ENCODE measurements around the gene ID4.

The ID4 gene

DNA sequence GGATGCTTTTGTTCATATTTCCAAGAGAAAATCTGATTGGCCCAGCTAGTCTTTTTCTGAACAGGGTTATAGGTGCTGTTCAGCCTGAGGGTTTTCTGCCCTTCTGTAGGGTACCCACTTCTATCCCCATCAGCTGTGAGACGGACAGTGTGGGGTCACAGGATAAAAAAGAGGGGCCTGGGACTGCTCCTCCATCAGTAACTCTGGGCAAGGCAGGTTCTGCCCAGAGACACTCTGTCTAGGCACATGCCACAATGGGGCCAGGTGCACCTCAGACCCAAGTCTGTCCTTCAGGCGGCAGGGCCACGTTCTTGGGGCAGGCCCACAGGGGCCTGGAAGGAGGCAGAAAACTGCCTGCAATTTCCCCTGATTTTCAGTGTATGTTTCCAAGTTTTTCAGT is 20.0 kb downstream of the ID4 start:
- Histone ChIP-seq H3K9ac (ENCODE audit: low read length in 2 of 2) (no peak overlapping the region), H3K27me3 (ENCODE audit: control insufficient read depth in 1 of 2, insufficient read depth in 2 of 2, low read length in 2 of 2) (no peaks in the 10 kb centered on the region), H3K9me3 (ENCODE audit: control insufficient read depth in 2 of 2, low read length in 2 of 2) (no peaks in the 10 kb centered on the region), H3K27ac (ENCODE audit: low read length) (no peak overlapping the region), H3K4me3 (ENCODE audit: low read length in 2 of 2) (no peak overlapping the region), H3K4me1 (ENCODE audit: control insufficient read depth, insufficient read depth, low read length) (no peaks in the 10 kb centered on the region), H3K36me3 (ENCODE audit: control insufficient read depth in 2 of 2, insufficient read depth in 2 of 2, low read length in 2 of 2) (no peaks in the 10 kb centered on the region)

DNA sequence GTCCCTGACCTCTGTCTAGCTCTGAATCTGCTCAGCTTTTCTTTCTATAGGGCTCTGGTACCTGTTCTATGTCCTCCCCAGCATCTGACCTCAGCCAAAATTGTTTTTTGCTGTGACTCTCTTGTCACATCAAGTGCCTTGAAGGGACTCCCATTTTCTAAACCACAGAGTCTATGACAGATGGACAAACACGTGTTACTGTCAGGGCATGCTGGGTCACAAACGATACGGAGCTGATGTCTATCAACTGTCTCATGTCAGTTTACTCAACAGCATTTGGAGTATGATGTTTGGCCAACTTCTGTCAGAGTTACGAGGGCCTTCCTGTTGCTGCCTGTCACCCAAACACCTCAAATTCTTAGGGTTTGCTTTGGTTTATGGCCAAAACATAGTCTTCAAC is 20.5 kb downstream of the ID4 start:
- no peak overlapping the region for H3K27ac ChIP-seq (ENCODE audit: low read length)
- H3K9ac ChIP-seq (ENCODE audit: low read length in 2 of 2): no peak overlapping the region

GRCh38 chr6:19860235-19860877 is 23.2 kb downstream of the ID4 start:
- Histone ChIP-seq H3K9me3 (ENCODE audit: control insufficient read depth in 2 of 2, low read length in 2 of 2) (no peaks in the 10 kb centered on the region), H3K4me1 (ENCODE audit: control insufficient read depth, insufficient read depth, low read length) (no peaks in the 10 kb centered on the region), H3K27me3 (ENCODE audit: control insufficient read depth in 1 of 2, insufficient read depth in 2 of 2, low read length in 2 of 2) (no peaks in the 10 kb centered on the region), H3K36me3 (ENCODE audit: control insufficient read depth in 2 of 2, insufficient read depth in 2 of 2, low read length in 2 of 2) (no peaks in the 10 kb centered on the region), H3K9ac (ENCODE audit: low read length in 2 of 2) (no peak overlapping the region), H3K4me3 (ENCODE audit: low read length in 2 of 2) (no peak overlapping the region), H3K27ac (ENCODE audit: low read length) (no peak overlapping the region)

More for the DNA sequence above, 20.5 kb downstream of the ID4 start:
- Histone ChIP-seq H3K9me3 (ENCODE audit: control insufficient read depth in 2 of 2, low read length in 2 of 2) (no peaks in the 10 kb centered on the region), H3K27me3 (ENCODE audit: control insufficient read depth in 1 of 2, insufficient read depth in 2 of 2, low read length in 2 of 2) (no peaks in the 10 kb centered on the region), H3K4me3 (ENCODE audit: low read length in 2 of 2) (no peak overlapping the region), H3K4me1 (ENCODE audit: control insufficient read depth, insufficient read depth, low read length) (no peaks in the 10 kb centered on the region), H3K36me3 (ENCODE audit: control insufficient read depth in 2 of 2, insufficient read depth in 2 of 2, low read length in 2 of 2) (no peaks in the 10 kb centered on the region)

DNA sequence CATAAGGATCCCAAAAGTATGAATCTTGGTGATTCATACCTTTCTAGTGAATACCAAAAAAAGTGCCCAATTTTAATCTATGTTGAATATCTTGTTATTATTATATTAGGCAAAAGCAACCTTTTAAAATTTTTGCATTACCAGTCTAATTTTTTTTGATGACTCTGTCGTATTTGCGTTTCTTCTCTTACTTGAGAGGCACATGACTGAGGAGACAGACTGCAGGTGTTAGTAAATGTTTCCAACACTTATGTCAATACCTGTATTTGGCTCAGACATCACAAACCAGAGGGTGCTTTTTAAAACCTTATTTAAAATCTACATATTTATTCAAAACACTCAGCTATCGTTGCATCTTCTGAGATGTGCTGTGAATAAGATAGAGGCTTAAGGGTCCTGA is 27.1 kb downstream of the ID4 start:
- H3K27me3 ChIP-seq (ENCODE audit: control insufficient read depth in 1 of 2, insufficient read depth in 2 of 2, low read length in 2 of 2): peaks cover 2 to 3% of the 10 kb centered on the region in 2 donors
- H3K4me1 ChIP-seq (ENCODE audit: control insufficient read depth, insufficient read depth, low read length): no peaks in the 10 kb centered on the region
- H3K36me3 ChIP-seq (ENCODE audit: control insufficient read depth in 2 of 2, insufficient read depth in 2 of 2, low read length in 2 of 2): no peaks in the 10 kb centered on the region
- no peak overlapping the region for H3K4me3 ChIP-seq (ENCODE audit: low read length in 2 of 2)
- no peak overlapping the region for H3K9ac ChIP-seq (ENCODE audit: low read length in 2 of 2)
- H3K9me3 ChIP-seq (ENCODE audit: control insufficient read depth in 2 of 2, low read length in 2 of 2): no peaks in the 10 kb centered on the region
- H3K27ac ChIP-seq (ENCODE audit: low read length): no peak overlapping the region

- Histone ChIP-seq H3K27ac (ENCODE audit: low read length) (no peak overlapping the region), H3K27me3 (ENCODE audit: control insufficient read depth in 1 of 2, insufficient read depth in 2 of 2, low read length in 2 of 2) (peaks cover 2 to 3% of the 10 kb centered on the region in 2 donors), H3K36me3 (ENCODE audit: control insufficient read depth in 2 of 2, insufficient read depth in 2 of 2, low read length in 2 of 2) (no peaks in the 10 kb centered on the region), H3K9ac (ENCODE audit: low read length in 2 of 2) (no peak overlapping the region), H3K9me3 (ENCODE audit: control insufficient read depth in 2 of 2, low read length in 2 of 2) (no peaks in the 10 kb centered on the region), H3K4me1 (ENCODE audit: control insufficient read depth, insufficient read depth, low read length) (no peaks in the 10 kb centered on the region), H3K4me3 (ENCODE audit: low read length in 2 of 2) (no peak overlapping the region)
Observed at GRCh38 chr6:19865178-19865577, 28.0 kb downstream of the ID4 start.

DNA sequence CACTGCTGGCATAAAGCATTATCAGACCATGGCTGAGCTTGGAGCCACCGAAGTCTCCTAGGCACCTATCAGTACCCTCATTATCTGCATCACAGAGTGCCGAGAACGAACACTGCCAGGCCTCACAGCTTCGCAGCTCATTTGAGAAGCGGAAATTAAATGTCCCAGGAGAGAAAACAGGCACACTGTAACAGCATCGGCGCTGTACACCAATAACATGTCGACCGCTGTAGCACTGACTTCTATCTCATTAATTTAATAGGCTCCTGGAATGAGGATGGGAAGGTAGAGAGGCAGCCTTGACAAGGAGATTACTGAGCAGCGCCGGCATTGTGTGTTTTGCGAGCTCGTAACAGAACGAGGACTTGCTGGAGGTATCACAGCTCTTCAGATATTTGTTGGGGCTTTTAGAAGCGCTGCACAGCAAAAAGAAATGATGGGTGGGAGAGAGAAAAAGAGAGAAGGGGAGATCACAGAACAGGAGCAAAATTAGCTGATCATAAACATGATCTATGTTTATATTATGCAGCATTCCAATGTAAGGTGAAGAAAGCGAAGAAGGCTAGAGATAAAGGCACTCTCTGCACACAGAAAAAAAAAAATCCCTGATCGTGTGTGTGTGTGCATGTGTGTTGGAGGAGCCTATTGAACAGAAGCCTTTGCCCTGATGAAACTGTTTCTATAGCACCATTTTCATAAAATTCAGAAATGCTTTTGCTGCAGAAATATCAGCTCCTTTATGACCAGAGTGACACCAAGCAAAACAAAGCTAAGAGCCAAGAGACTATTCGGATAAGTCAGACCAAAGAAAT is 29.2 kb downstream of the ID4 start:
- H3K4me1 ChIP-seq (ENCODE audit: control insufficient read depth, insufficient read depth, low read length): no peaks in the 10 kb centered on the region
- no peak overlapping the region for H3K4me3 ChIP-seq (ENCODE audit: low read length in 2 of 2)
- H3K36me3 ChIP-seq (ENCODE audit: control insufficient read depth in 2 of 2, insufficient read depth in 2 of 2, low read length in 2 of 2): no peaks in the 10 kb centered on the region
- no peak overlapping the region for H3K27ac ChIP-seq (ENCODE audit: low read length)
- peaks cover 2 to 3% of the 10 kb centered on the region in 2 donors for H3K27me3 ChIP-seq (ENCODE audit: control insufficient read depth in 1 of 2, insufficient read depth in 2 of 2, low read length in 2 of 2)
- no peaks in the 10 kb centered on the region for H3K9me3 ChIP-seq (ENCODE audit: control insufficient read depth in 2 of 2, low read length in 2 of 2)
- no peak overlapping the region for H3K9ac ChIP-seq (ENCODE audit: low read length in 2 of 2)

GRCh38 chr6:19866985-19867627 is 29.9 kb downstream of the ID4 start:
- no peaks in the 10 kb centered on the region for H3K4me1 ChIP-seq (ENCODE audit: control insufficient read depth, insufficient read depth, low read length)
- H3K27ac ChIP-seq (ENCODE audit: low read length): no peak overlapping the region
- H3K27me3 ChIP-seq (ENCODE audit: control insufficient read depth in 1 of 2, insufficient read depth in 2 of 2, low read length in 2 of 2): peaks cover 2 to 3% of the 10 kb centered on the region in 2 donors
- H3K9ac ChIP-seq (ENCODE audit: low read length in 2 of 2): no peak overlapping the region
- no peaks in the 10 kb centered on the region for H3K9me3 ChIP-seq (ENCODE audit: control insufficient read depth in 2 of 2, low read length in 2 of 2)
- no peaks in the 10 kb centered on the region for H3K36me3 ChIP-seq (ENCODE audit: control insufficient read depth in 2 of 2, insufficient read depth in 2 of 2, low read length in 2 of 2)
- no peak overlapping the region for H3K4me3 ChIP-seq (ENCODE audit: low read length in 2 of 2)

GRCh38 chr6:19869464-19869863 is 32.3 kb downstream of the ID4 start:
- H3K9ac ChIP-seq (ENCODE audit: low read length in 2 of 2): no peak overlapping the region
- H3K4me3 ChIP-seq (ENCODE audit: low read length in 2 of 2): no peak overlapping the region
- peaks cover 2 to 3% of the 10 kb centered on the region in 2 donors for H3K27me3 ChIP-seq (ENCODE audit: control insufficient read depth in 1 of 2, insufficient read depth in 2 of 2, low read length in 2 of 2)
- no peak overlapping the region for H3K27ac ChIP-seq (ENCODE audit: low read length)
- no peaks in the 10 kb centered on the region for H3K4me1 ChIP-seq (ENCODE audit: control insufficient read depth, insufficient read depth, low read length)
- H3K36me3 ChIP-seq (ENCODE audit: control insufficient read depth in 2 of 2, insufficient read depth in 2 of 2, low read length in 2 of 2): no peaks in the 10 kb centered on the region
- H3K9me3 ChIP-seq (ENCODE audit: control insufficient read depth in 2 of 2, low read length in 2 of 2): no peaks in the 10 kb centered on the region

DNA sequence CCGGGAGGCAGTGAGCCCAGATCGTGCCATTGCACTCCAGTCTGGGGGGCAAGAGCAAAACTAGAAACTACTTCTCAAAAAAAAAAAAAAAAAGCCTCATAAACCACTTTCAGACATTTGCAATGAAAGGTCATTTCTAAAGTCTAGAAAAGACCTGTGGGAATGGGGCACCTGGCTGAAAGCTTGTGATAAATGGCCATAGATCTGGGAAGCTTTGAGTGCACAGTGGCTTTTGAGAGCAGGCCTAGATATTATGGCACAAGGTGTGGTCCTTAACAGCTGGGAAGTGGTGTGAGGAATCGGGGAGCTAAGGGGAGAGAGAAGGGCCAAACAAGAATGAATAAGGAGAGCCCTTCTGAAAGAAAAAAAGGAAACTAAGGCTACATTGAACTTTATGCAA is 33.2 kb downstream of the ID4 start:
- Histone ChIP-seq H3K9ac (ENCODE audit: low read length in 2 of 2) (no peak overlapping the region), H3K4me3 (ENCODE audit: low read length in 2 of 2) (no peak overlapping the region), H3K4me1 (ENCODE audit: control insufficient read depth, insufficient read depth, low read length) (no peaks in the 10 kb centered on the region), H3K27me3 (ENCODE audit: control insufficient read depth in 1 of 2, insufficient read depth in 2 of 2, low read length in 2 of 2) (peaks cover 2 to 3% of the 10 kb centered on the region in 2 donors), H3K36me3 (ENCODE audit: control insufficient read depth in 2 of 2, insufficient read depth in 2 of 2, low read length in 2 of 2) (no peaks in the 10 kb centered on the region), H3K9me3 (ENCODE audit: control insufficient read depth in 2 of 2, low read length in 2 of 2) (no peaks in the 10 kb centered on the region), H3K27ac (ENCODE audit: low read length) (no peak overlapping the region)

GRCh38 chr6:19873031-19873430 is 35.9 kb downstream of the ID4 start:
- no peaks in the 10 kb centered on the region for H3K9me3 ChIP-seq (ENCODE audit: control insufficient read depth in 2 of 2, low read length in 2 of 2)
- H3K27ac ChIP-seq (ENCODE audit: low read length): no peak overlapping the region
- H3K27me3 ChIP-seq (ENCODE audit: control insufficient read depth in 1 of 2, insufficient read depth in 2 of 2, low read length in 2 of 2): peaks cover 0 to 3% of the 10 kb centered on the region in 2 donors
- no peak overlapping the region for H3K9ac ChIP-seq (ENCODE audit: low read length in 2 of 2)
- H3K4me1 ChIP-seq (ENCODE audit: control insufficient read depth, insufficient read depth, low read length): no peaks in the 10 kb centered on the region
- H3K4me3 ChIP-seq (ENCODE audit: low read length in 2 of 2): no peak overlapping the region
- H3K36me3 ChIP-seq (ENCODE audit: control insufficient read depth in 2 of 2, insufficient read depth in 2 of 2, low read length in 2 of 2): no peaks in the 10 kb centered on the region

- no peaks in the 10 kb centered on the region for H3K36me3 ChIP-seq (ENCODE audit: control insufficient read depth in 2 of 2, insufficient read depth in 2 of 2, low read length in 2 of 2)
- H3K4me1 ChIP-seq (ENCODE audit: control insufficient read depth, insufficient read depth, low read length): peaks cover 3% of the 10 kb centered on the region
- H3K9ac ChIP-seq (ENCODE audit: low read length in 2 of 2): no peak overlapping the region
- no peaks in the 10 kb centered on the region for H3K27me3 ChIP-seq (ENCODE audit: control insufficient read depth in 1 of 2, insufficient read depth in 2 of 2, low read length in 2 of 2)
- H3K9me3 ChIP-seq (ENCODE audit: control insufficient read depth in 2 of 2, low read length in 2 of 2): no peaks in the 10 kb centered on the region
- no peak overlapping the region for H3K27ac ChIP-seq (ENCODE audit: low read length)
- H3K4me3 ChIP-seq (ENCODE audit: low read length in 2 of 2): no peak overlapping the region
Observed at GRCh38 chr6:19876672-19877071, 39.5 kb downstream of the ID4 start.
